GM18873 (cell line): ENCODE measurements around the gene IER5L.
"Not testable (repeated sequence)": the region's sequence is repeated elsewhere in the genome, so short reads cannot be mapped to it uniquely, and the experiment has no call there.

ENCODE experiments used
- ATAC-seq: cut with Tn5 transposase; IDR thresholded peaks from one replicate; pipeline ENCODE4 v1.9.1; 2021; ENCODE audit warnings: mild to moderate bottlenecking, moderate library complexity, moderate number of reproducible peaks; ENCODE audit not compliant: unreplicated experiment, low FRiP score

Gene IER5L

GRCh38 chr9:129164246-129164930, 13.7 kb downstream of the IER5L start:
- no peak for ATAC-seq

- ATAC-seq = no peak
Observed at GRCh38 chr9:129163753-129164152, 14.3 kb downstream of the IER5L start.

GRCh38 chr9:129163198-129163670, 14.8 kb downstream of the IER5L start:
- ATAC-seq = not testable (repeated sequence)

GRCh38 chr9:129162497-129163197, 15.4 kb downstream of the IER5L start:
- no peak for ATAC-seq

- ATAC-seq = no peak
Observed at GRCh38 chr9:129161534-129161837, 16.6 kb downstream of the IER5L start.

- ATAC-seq = no peak
Observed at GRCh38 chr9:129160712-129161533, 17.1 kb downstream of the IER5L start.

- ATAC-seq = no peak
Observed at GRCh38 chr9:129156163-129156562, 21.9 kb downstream of the IER5L start.

- ATAC-seq = no peak
Observed at GRCh38 chr9:129154866-129155477, 23.1 kb downstream of the IER5L start.

- ATAC-seq = no peak
Observed at GRCh38 chr9:129151469-129151868, 26.6 kb downstream of the IER5L start.

GRCh38 chr9:129150672-129151211, 27.3 kb downstream of the IER5L start:
- no peak for ATAC-seq

- no peak for ATAC-seq
Observed at GRCh38 chr9:129150122-129150521, 27.9 kb downstream of the IER5L start.

GRCh38 chr9:129149442-129149841, 28.6 kb downstream of the IER5L start:
- ATAC-seq = no peak

- no peak for ATAC-seq
Observed at GRCh38 chr9:129148463-129149204, 29.4 kb downstream of the IER5L start.

- no peak for ATAC-seq
Observed at GRCh38 chr9:129146441-129146941, 31.6 kb downstream of the IER5L start.

- ATAC-seq = no peak
Observed at GRCh38 chr9:129145841-129146292, 32.2 kb downstream of the IER5L start.

- ATAC-seq = no peak
Observed at GRCh38 chr9:129145316-129145715, 32.7 kb downstream of the IER5L start.

GRCh38 chr9:129143031-129143927, 34.8 kb downstream of the IER5L start:
- no peak for ATAC-seq

- ATAC-seq = no peak
Observed at GRCh38 chr9:129142138-129142935, 35.7 kb downstream of the IER5L start.
